GM21786 (cell line): Measurements from ENCODE around the gene ATP6V1G3.
A peak's percentile ranks its signal among the peaks of the same experiment; 100 is the strongest.
"Not testable (repeated sequence)": the region's sequence is repeated elsewhere in the genome, so short reads cannot be mapped to it uniquely, and the experiment has no call there.

Experiments used
- ATAC-seq: cut with Tn5 transposase; IDR thresholded peaks from one replicate; pipeline ENCODE4 v1.9.1; 2021; ENCODE audit not compliant: unreplicated experiment

ATP6V1G3 gene

DNA sequence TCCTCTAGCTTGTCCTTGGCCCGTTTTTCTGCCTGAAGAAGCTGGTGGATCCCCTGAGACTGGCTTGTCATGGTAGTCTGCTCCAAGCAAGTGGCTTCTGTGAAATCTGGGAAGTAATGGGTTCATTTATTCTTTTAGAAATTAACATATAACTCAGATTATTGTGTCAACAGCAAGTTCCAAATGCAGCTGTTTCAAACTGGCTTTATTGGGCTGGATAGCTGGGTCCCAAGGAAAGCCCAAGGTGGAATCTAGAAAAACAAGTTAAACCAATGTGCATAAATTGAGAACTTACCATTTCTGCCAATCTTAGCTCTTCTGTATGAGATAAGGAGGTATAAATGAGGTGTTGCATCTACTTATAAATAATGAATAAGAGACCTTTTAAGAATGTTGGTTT, at the start of gene ATP6V1G3:
ATP6V1G3 (minus strand) TSS at position 101 of the 400 bp plus-strand sequence; CDS start at position 71, 30 bp downstream.
- no peak for ATAC-seq

DNA sequence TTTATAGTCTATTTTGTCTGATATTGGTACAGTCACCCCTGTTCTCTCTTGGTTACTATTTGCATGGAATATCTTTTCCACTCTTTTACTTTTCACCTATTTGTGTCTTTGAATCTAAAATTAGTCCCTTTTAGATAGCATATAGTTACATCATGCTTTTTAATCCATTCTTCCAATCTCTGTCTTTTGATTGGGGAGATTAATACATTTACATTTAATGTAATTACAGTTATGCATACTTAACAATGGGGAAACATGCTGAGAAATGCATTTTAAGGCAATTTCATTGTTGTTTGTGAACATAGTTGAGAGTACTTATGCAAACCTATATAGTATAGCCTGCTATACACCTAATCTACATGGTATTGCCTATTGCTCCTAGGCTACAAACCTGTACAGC, 48.4 kb upstream of the ATP6V1G3 start:
- no peak for ATAC-seq

DNA sequence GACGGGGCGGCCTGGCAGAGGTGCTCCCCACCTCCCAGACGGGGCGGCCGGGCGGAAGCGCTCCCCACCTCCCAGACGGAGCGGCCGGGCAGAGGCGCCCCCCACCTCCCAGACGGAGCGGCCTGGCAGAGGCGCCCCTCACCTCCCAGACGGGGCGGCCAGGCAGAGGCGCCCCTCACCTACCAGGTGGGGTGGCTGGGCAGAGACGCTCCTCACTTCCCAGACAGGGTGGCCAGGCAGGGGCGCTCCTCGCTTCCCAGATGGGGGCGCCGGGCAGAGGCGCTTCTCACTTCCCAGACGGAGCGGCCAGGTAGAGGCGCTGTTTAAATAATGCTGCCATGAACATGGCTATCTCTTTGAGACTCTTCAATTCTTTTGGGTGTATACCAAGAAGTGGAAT, 43.7 kb upstream of the ATP6V1G3 start:
- no peak for ATAC-seq

GRCh38 chr1:198583209-198583802, 42.8 kb upstream of the ATP6V1G3 start:
- ATAC-seq, result not testable (repeated sequence)

GRCh38 chr1:198577444-198577843, 37.0 kb upstream of the ATP6V1G3 start:
- no peak for ATAC-seq

GRCh38 chr1:198575798-198576641, 35.5 kb upstream of the ATP6V1G3 start:
- peak; percentile 66 for ATAC-seq

DNA sequence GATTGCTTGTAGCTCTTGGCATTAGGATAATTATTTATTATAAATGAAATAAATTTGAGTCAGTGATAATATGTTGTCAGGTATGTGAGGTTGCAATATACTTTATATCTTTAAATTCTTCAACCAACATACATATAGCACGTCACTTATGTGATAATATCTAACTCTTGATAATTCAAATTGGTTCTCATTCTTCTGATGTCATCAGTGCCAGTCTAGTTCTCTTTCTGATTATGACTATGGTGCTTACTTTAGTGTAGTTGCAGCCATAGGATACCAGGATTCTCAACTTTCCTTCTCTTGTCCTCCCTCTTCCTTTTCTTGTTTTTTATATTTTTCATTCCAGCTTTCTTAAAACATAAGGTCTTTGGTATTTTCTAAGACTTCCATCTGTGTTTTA, 34.8 kb upstream of the ATP6V1G3 start:
- ATAC-seq, result no peak

GRCh38 chr1:198574325-198574724, 33.8 kb upstream of the ATP6V1G3 start:
- no peak for ATAC-seq

GRCh38 chr1:198564716-198565115, 24.2 kb upstream of the ATP6V1G3 start:
- no peak for ATAC-seq

DNA sequence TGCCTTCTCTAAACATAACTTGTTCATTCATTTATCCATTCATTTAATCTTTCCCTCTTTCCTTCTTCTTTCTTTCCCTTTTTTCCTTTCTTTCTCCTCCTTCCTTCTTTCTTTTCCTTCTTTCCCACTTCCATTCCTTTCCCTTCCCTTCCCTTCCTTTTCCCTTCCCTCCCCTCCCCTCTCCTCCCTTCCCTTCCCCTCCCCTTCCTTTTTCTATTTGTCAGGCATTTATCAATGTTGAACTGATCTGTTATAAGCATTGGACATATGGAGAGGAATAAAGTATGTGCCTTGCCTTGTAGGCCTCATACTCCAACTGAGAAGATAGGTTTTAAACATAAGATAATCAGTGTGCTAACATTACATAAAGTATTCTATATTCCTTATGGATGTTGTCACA, 23.7 kb upstream of the ATP6V1G3 start:
- no peak for ATAC-seq

DNA sequence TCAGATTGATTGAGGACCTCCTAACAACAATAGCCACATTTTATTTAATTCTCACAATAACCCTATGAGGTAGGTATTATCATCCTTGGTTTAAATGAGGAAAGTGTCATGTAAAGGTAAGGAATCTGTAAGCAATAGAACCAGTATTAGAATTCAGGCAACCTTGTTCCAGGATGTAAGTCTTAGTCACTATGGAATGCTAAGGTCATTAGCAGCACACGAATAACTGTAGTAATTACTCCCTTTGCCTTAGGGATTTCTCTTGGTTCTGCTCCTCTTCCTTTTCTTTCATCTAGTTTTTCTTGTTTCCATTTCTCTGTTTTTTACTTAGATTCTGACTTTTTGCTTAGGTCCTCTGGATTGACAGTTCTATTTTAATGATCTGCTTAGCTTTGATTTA, 23.1 kb upstream of the ATP6V1G3 start:
- no peak for ATAC-seq

DNA sequence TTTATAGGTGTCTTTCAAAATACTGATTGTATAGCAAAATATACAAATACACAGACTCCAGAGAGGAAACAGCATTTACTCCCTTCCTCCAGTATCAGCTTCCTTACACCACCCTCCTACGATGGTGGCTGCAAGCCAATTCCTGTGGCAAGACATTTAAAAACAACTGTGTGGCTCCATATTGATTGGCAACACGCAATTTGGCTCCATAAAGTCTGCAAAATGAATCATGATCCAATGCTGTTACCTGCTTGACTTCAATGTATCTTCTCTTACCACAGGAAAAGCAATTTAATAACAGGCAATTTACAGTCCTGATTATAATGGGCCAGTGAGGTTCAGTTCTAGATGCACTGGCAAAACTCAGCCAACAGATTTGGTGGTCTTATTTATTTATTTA, 19.7 kb upstream of the ATP6V1G3 start:
- no peak for ATAC-seq

GRCh38 chr1:198559362-198559761, 18.9 kb upstream of the ATP6V1G3 start:
- no peak for ATAC-seq

DNA sequence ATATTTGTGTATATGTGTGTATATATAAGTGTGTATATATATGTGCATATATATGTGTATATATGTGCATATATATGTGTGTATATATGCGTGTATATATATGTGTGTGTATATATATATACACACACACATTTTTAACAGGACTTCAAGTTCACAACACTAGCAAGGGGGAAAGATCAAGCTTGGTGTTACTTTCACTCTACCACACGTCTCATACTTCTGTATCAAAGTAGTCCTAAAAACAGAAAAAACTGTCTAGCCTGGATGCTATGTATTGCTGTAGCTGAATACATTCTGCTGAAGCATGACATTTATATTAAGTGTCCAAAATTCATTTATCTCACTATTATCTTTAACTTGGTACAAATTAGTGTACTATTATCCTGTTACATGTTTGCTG, 17.9 kb upstream of the ATP6V1G3 start:
- no peak for ATAC-seq

DNA sequence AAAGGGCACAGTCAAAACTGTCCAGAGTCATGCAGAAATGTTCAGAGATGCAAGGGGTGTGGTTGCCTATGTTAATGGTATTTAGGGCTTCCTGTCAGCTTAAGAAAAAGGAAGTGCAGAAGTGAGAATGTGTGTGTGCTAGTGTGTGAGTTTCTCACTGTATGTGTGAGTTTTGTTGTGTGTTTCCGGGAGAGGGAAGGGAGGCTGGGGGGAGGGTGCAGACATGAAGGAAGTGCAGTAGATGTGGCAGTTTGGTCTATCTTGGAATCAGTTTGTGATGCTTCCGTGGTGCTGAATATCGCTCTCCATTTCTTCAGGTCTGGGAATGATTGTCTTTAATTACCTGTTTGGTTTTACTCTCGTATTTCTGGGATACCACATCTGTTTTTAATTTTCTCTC, 16.5 kb upstream of the ATP6V1G3 start:
- peak; percentile 96 for ATAC-seq

GRCh38 chr1:198552668-198553416, 12.4 kb upstream of the ATP6V1G3 start:
- no peak for ATAC-seq

DNA sequence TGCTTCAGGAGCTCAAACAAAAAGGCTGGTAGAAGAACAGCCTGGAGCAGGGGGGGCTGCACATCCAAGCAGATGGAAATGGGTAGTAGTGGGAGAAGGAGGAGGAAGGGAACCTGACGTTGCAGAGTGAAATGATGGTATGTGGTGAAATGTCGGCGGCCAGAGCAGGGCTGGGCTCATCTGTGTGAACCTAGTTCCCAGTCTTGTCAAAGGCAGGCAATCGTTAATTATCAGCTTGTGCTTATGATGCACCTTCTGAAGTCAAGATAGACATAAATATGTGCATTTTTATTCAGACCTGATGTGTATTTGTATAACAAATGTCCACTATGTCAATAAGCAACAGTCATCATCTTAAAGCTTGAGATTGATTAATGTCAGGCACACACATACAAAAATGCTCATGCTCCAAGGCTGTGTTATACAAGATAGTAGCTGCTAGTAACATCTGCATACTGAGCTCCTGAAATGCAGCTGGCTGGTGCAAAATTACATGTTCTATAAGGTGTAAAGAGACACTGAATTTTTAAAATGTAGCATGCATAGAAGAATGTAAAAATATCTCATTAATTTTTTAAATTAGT, 10.6 kb upstream of the ATP6V1G3 start:
- ATAC-seq, result no peak

GRCh38 chr1:198549866-198550265, 9.4 kb upstream of the ATP6V1G3 start:
- peak; percentile 91 for ATAC-seq

GRCh38 chr1:198548890-198549289, 8.4 kb upstream of the ATP6V1G3 start:
- no peak for ATAC-seq

DNA sequence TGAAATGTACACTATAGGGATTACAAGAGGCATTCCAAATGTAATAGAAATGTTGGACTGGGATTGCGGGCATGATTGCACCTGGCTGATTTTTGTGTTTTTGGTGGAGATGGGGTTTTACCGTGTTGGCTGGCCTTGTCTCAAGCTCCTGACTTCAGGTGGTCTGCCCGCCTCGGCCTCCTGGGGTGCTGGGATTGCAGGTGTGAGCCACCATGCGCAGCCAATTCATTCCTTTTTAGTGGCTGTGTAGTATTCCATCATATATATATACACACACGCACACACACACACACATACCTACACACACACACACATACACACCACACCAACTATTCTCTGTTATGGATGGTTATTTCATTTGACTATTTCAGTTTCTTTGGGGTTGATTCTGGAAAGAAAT, 4.7 kb upstream of the ATP6V1G3 start:
- no peak for ATAC-seq

DNA sequence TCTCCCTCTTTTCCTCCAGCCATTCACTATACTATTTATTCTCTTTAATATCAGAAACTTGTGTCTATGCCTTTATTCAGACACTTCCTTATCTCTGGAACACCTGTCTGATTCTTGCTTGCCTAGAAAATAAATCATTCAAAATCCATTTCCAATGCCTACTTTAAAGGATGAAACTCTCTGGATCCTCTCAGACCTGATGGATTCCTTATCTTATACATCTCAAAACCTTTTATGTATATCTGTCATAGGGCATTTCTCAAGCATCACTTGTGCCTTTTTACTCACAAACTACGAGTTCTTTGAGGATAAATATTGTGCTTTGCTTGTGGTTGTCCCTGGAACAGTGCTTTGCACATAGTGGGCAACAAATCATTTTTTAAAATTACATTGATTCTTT, 3.8 kb upstream of the ATP6V1G3 start:
- no peak for ATAC-seq
